GM21381 (cell line): ENCODE data around the gene CDKAL1.
"Not testable (repeated sequence)": the region's sequence is repeated elsewhere in the genome, so short reads cannot be mapped to it uniquely, and the experiment has no call there.

Source experiments
- ATAC-seq: cut with Tn5 transposase; IDR thresholded peaks from one replicate; pipeline ENCODE4 v1.9.1; 2021; ENCODE audit warnings: mild to moderate bottlenecking, moderate library complexity; ENCODE audit not compliant: unreplicated experiment

Gene CDKAL1

DNA sequence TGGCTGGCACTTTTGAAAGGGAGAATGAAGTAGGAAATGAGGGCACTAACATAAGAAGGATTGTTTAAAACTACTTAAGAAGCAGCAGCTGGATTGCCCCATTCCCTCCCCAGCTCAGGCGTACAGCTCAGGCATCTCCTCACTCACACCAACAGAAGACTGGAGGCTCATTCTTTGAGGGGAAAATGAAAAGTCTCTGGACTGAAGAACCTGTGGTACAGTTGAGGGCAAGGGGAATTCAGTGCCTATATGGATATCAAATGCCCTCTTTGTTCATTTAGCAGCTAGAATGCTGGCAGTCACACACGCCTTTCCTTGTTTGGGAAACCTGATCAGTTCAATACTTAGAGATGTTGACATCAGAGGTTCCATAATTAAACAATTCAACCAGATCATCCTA, 557.2 kb downstream of the CDKAL1 start:
- ATAC-seq, result no peak

DNA sequence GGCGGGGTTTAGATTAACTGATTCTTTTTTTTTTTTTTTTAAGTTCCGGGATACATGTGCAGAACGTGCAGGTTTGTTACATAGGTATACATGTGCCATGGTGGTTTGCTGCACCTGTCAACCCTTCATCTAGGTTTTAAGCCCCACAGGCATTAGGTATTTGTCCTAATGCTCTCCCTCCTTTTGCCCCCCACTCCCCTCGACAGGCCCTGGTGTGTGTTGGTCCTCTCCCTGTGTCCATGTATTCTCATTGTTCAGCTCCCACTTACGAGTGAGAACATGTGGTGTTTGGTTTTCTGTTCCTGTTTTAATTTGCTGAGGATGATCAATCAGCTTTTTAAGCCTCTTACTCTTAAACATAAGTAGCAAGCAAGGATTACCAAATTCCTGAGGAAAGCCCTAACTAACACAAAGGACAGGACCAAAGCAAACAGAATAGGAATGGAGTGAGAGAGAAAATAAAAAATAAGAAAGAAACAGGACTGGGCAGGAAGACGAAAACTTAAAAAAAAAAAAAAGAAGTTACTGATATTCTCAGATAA, 558.0 kb downstream of the CDKAL1 start:
- ATAC-seq, result not testable (repeated sequence)

DNA sequence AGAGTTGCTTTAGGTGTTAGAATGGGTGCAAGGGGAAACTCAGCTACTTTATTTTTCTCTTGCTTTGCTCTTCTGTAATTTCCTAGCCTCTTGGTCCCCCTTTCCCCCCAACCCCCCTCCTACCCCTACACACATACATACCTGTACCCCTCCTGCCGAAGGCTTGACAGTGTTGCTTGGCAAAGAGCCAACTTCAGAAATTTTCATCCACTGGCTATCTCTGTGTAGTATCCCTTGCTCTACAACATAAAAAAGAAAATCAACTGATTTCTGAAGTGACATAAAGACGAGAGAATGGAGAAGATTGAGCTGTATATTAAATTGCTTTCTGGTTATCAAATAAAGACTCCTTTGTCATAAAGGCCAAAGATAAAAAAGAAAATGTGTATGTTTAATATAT, 561.2 kb downstream of the CDKAL1 start:
- ATAC-seq, result no peak

DNA sequence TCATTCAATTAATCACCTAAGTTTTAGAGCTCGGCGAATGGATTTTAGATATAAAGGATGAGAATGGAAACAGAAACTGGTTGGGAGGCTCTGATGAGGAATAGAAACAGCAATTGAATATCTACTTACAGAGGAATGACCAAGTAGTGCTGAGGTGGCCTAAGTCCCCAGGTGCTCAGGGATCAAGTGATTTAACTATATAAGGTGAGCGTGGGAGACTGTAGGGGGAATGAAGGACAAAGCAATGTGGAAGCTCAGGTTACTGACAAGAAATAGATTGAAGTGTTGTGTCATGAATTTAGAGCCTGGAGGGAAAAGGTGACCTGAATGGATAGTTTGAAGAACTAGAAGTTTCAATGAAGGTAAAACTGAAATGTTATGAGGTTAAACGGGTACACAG, 563.9 kb downstream of the CDKAL1 start:
- ATAC-seq, result no peak

DNA sequence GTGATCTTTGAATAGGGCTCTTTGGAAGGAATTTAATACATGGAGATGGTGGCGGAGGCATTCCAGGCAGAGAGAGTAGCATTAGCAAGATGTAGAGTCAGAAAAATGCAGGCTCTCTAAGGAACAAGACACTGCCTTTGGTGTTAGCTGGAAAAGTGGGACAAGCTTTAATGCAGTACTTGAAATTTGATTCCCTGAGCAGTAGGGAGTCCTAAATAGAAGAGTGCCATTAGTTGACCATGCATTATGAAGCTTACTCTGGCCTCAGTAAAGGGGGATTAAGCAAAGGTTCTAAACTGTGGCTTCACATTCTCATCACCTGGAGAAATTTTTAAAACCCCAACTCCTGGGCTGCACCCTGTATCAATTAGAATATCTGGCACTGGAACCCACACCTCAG, 564.5 kb downstream of the CDKAL1 start:
- no peak for ATAC-seq

DNA sequence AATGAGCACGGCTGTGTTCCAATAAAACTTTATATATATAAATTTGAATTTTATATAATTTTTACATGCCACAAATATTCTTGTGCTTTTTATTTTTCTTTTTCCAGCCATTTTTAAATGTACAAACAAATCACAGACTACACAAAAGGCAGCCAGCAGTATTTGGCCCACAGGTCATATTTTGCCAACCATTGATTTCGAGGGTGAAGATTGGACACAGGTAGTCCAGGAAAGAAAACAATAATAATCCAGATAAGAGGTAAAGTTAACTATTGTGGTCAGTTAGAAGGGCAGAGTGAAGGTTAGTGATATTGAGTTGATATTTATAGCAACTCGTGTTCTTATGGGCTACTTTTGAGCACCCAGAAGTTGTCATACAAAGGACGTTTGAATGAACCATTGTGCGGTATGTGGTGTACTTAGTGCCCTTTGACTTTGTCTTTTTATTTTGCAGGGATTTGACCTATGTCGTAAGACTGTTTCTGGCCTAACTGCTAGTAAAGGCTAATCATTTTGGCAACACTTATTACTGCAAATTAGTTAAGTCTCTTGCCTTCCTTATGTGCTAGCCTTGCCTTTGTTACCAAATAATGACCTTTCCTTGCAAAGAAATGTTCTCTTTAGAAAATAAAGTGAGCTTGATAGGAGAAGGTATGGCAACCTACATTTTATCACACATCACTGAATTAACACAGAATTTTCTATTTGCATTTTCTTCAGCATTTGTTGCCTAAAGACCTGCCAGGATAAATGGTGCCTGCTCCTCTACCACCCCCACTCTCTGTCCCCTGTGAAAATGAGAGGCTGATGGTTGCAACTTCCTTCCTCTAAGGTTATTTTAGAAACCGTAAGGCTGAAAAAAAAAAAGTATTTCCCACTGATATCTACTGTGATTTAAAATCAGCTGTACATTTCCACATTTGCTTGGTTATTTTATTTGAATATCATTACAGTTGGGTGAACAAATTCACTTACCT, 565.4 kb downstream of the CDKAL1 start:
- no peak for ATAC-seq

DNA sequence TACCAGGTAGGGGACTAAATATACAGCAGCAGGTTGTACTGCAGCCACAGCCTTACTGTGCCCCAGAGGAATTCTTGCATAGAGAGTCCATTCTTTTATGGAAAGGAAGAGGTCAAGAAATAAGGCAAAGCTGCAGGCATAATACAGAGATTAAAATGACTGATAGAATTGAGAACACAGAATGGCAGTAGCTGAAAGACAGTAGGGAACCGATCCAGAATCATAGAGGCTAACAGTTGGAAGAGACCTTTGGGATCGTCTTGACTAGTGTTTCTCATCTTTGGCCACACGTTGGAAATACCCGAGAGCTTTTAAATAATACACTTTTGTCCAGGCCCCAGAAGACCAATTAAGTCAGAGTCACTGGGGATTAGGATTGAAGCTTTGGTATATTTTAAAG, 566.7 kb downstream of the CDKAL1 start:
- no peak for ATAC-seq

DNA sequence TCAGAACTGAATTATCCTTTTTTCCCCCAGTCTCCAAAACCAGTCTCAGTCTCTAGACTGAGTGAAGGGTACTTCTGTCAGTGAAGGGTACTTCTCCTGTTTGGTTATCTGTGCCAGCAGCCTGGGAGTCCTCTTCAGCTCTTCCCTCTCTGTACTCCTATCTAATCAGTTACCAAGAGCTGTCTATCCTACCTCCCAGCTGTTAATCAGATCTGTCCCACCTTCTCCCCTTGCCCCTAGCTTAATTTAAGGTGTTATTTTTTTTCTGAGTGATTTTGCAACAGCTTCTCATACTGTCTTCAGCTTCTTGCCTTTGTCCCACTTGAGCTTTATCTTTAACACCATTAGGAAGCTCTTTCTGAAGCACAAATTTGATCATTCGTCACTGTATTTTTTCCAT, 567.4 kb downstream of the CDKAL1 start:
- ATAC-seq, result no peak

DNA sequence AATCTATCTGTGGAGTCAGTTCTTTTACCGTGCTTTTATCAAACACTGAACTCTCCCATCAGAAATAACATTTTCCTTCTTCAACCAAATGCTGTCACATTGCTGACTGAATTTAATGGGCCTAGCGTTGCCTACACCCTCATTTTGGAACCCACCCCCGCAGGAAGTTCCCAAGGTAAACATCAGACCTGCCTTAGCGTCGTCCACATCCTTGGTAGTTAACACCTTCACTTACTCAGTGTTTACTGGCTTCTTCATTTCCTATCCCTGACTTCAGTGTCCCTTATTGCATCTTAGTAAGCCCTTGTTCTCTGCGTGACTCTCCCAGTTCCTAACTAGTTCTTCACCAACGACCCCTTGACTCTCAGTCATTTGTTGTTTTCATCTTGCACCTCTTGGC, 567.9 kb downstream of the CDKAL1 start:
- ATAC-seq, result no peak

DNA sequence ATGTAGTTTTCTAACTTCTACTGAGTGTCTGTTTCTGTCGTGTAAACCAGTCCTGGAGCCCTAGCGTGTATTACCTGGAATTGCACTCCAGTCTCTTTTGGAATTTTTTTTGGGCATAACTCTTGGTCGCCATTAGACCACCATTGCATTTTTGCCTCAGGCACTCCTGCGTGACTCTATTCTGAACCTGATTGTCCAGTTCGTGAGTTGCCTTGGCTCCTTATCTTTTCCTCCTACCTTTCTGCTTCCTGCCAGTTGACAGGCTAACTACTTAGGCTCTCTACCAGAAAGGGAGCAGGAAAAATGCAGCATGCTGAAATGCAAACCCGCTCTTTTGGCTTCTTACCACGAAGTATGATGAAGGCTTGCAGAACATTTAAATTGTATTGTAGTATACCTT, 568.4 kb downstream of the CDKAL1 start:
- ATAC-seq, result no peak

DNA sequence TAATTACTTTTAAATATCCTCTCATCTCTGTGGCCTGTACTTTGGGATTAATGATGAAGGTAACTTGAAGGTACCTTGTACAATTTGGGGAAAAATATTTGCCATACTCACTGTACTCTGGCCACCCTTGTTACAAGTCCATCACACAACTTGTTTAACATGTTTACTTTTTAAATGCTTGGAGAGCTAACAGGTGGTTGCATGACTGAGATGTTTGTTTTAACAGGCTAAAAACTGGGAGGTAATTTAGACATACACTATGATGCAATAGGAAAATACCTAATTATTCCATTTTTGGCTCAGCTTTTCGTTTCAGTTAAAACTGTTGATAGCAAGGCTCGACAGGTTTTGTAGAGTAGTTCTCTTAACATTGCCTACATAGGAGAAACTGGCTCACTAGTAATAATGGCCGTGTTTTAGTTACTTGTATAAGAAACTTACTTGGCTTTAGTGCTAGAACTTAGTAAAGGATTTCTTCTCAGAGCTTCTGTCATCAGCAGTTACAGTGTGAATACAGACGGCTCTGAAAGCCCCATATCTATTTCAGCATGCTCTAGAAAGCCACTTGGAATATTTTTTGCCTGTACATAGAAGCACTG, 569.5 kb downstream of the CDKAL1 start:
- ATAC-seq, result no peak

DNA sequence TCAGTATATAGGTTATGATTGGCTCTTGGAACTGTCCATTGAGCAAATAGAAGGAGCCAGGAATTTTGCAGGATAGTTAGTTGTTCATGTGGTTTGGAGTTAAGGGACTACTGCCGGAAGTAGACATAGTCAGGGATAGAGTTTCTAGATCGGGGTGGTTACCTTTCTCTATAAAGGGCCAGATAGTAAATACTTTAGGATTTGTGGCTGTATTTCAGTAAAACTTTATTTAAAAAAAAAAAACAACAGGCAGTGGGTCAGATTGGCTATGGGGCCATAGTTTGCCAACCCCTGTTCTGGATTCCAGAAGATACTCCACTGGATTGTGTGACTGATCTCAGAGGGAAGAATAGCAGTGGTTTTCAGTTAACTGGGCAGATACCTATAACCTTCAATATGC, 570.0 kb downstream of the CDKAL1 start:
- ATAC-seq, result no peak

DNA sequence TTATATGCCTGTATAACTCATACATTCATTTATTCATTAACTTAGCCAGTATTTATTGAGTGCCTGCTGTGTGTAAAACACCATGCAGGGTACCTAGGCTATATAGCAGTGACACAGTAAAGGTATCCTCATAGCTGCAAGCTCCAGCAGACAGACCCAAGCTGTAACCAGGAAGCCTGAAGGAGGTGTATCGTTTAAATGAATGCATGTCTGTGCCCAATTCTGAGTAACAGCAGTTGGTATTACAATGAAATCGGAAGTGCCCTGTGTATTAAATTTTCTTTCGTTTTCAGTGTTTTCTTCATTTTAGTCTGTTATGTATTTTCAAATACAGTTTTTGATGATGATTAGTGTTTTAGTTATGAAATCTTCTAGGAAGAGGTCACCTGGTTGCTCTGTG, 573.5 kb downstream of the CDKAL1 start:
- ATAC-seq, result no peak

DNA sequence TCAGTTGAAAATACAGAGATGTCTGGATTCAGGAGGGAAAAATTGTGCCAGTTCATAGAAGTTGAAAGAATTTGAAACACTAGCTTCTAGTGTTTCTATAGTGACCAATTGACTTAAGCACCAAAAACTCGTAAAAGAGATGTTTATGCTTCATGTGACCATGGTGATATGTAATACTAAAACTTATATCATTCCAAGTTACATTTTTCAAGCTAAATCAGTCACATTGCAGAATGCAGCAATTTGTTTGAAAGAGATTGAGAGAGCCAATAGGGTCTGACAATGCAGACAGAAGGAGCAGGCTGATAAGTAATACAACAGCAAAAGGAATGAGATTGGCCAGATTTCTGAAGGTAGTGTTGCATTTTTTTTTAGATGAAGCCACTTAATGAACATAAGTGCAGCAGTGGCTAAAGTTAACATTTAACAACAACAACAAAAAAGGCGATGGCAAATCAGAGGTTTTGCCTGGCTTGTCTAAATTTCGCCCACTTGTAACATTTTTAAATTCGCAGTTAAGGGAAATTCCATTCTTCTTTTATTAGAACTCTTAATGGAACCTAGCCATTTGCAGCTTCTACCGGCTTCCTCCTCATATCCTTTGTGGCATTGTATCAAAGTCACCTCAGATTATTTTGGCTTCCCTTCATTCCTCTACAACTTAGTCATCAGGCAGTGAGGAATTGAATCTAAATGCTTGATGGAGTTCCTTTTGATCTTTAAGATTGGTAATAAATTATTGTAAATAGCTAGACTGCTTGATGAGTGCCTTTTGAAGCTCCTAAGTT, 575.3 kb downstream of the CDKAL1 start:
- no peak for ATAC-seq

DNA sequence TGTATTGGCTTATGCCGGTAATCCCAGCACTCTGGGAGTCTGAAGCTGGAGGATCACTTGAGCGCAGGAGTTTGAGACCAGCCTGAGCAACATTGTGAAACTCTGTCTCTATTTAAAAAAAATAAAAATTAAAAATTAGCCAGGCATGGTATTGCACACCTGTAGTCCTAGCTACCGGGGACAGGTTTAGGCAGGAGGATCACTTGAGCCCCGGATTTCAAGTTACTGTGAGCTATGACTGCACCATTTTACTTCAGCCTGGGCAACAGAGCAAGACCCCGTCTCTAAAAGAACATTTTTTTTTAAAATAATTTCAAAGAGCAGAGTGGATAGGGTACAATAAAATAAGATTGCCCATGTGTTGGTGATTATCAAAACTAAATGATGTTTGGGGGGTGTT, 576.4 kb downstream of the CDKAL1 start:
- no peak for ATAC-seq

DNA sequence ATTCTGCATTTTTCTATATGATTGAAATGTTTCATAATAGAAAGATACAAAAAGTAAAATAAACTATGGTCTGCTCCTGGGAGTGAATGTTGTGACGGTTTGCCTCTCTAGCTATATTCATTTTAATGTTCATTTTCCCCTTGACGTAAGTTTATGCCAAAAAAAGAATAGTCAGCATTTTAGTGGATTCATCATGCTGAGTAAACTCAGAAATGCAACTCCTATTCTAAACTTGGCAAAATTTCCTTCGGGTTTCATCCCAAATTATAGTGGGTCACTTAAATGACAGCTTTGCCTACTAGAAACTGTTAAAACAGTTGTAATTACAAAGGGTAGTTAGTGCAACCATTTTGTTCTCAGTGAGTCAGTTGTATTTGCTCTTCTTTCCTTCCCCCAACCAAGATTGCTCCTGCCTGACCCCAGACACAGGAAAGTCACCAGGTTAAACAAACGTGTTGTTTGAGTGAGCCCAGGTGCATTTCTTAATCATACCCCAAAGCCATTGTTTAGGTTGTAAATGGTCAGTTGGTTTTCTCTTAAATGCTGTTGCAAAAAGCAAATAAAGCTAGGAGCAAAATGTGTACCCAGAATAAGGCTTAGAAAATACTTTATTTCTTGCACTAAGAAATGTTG, 577.0 kb downstream of the CDKAL1 start:
- no peak for ATAC-seq

DNA sequence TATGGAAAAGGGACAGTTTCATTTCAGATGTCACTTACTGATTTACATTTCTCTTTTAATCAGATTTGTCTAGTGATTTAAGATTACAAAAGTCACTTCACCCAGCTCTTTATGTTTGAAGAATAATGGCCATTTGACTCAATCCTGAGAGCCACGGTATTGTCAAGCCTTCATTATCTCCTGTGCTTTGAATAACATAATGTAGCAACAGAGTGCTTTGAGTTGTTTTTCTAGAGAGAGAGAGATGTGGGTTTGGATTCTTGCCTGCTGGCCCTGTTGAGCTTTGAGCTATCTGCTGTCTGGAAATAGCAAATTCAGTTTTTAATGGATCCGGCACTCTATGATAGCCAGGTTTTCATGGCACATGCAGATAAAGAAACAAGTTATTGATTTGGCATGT, 580.9 kb downstream of the CDKAL1 start:
- no peak for ATAC-seq

DNA sequence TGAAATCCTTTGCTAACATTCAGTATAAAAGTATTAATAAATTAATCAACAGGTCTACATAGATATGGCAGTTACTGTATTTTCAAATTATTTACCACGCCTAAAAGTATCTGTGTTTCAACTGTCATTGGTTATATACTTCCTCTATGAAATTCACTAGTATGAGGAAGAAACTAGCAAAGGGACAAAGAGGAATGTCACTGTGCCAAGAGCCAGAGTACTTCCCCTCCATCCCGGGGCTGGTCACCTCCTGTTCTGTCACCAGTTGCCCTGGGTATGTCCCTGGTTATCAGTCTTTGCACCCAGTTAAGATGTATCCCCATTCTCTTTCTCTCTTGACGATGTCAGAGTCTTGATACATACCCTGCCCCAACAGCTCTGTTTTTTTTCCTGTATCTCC, 582.5 kb downstream of the CDKAL1 start:
- ATAC-seq, result no peak

DNA sequence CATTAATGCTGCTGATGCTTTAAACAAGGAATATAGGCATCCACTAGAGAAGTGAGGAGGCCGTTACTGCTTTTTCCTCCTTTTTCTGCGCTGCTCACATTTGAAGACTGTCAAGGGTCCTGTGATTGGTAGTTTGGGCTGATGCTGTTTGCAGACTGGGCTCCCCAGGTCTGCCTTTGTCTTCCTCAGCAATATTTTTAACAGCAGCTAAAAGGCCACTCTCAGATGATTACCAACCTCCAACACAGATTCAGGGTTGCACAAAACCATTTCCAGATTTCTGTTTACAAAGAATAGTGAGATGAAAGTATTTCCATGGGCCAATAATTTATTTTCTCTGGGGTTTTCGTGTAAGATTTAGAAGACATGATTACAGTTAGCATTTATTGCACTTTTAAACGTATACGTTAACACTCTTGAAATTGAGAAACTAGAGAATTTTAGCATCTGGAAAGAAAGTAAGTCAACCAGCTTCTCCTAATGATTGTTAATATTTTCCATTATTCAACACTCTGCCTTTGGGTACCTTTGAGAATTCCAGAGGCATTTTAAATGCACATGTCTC, 584.0 kb downstream of the CDKAL1 start:
- no peak for ATAC-seq

DNA sequence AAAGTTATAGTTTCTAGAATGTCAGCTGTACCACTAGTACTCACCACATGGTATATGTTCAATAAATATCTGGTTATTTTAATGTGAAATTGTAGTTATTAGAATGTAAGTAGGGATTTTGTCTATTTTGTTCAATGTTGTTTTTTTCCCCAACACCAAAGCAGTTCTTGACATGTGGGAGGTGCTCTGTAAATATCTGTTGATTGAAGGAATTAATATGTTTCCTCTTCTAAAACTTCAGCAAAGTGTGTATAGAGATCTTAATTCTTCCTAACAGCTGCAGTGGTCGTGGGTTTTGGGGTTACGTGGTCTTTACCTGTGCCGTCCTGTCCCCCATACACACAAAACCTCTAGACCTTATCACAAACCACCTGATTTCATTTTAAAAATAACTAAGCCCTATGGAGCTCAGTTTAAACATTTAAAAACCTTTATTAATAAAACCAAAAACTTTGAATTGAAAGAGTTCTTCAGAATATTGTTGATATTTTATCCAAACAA, 587.4 kb downstream of the CDKAL1 start:
- no peak for ATAC-seq
